Vagina (tissue), 2 donors: ENCODE data around the gene PFKFB2. TPM values are rescaled to one million over a fixed set of nuclear protein-coding genes. Genes with fewer than 3 reads are reported as not detected.

ENCODE experiments used
- DNase-seq, 2 donors: peaks; one replicate each; pipeline ENCODE4 v3.0.0-alpha.2; 2017; ENCODE audit errors: extremely low spot score in 2 of 2
- H3K27ac ChIP-seq: fragments of 200-600 bp; sonication (generic); one replicate; pipeline ENCODE4 v1.5.1; 2019
- H3K27me3 ChIP-seq: fragments of 200-600 bp; sonication (generic); one replicate; pipeline ENCODE4 v1.5.1; 2019
- H3K36me3 ChIP-seq, 2 donors: fragments of 200-600 bp; sonication (generic); one replicate each; pipeline ENCODE4 v1.5.1; 2017 to 2019
- H3K4me1 ChIP-seq: fragments of 200-600 bp; sonication (generic); one replicate; pipeline ENCODE4 v1.5.1; 2019
- H3K4me3 ChIP-seq, 2 donors: fragments of 200-600 bp; sonication (generic); 1 replicate in 1 of 2; 2 replicates in 1 of 2; pipeline ENCODE4 v1.5.1; 2016 to 2019
- H3K9me3 ChIP-seq: fragments of 200-600 bp; sonication (generic); one replicate; pipeline ENCODE4 v1.5.1; 2019
- POLR2A ChIP-seq, 2 donors: fragments of 450-650 bp; IDR thresholded peaks; one replicate each; pipeline ENCODE4 v1.6.1; 2017; ENCODE audit warnings: antibody characterized with exemption in 2 of 2, mild to moderate bottlenecking in 2 of 2, moderate library complexity in 2 of 2
- POLR2AphosphoS5 ChIP-seq, 2 donors: sonication (generic); formaldehyde crosslinking; IDR thresholded peaks; one replicate each; pipeline ENCODE4 v1.9.0; 2017; ENCODE audit warnings: antibody characterized with exemption in 2 of 2, mild to moderate bottlenecking in 2 of 2, low read depth in 1 of 2; ENCODE audit not compliant: insufficient read depth in 1 of 2
- intact Hi-C: fragments of 100-400 bp; cut with DNase I; formaldehyde crosslinking; loops from one replicate; pipeline ENCODE4 v1.15.1; 2023
- total RNA-seq: library from RNA; depleted of rRNA; stranded (reverse); fragments of >200 nt; gene quantifications from one replicate; pipeline ENCODE4 v1.2.3, GENCODE V29; 2016
- TF ChIP-seq, protein P1 (sequence below), 3 experiments: fragments of 450-650 bp in 2 of 3; fragments of 200-600 bp in 1 of 3; sonication (generic) in 1 of 3; IDR thresholded peaks; one replicate each; pipeline ENCODE4 v1.5.1; 2017 to 2019; ENCODE audit warnings: antibody characterized with exemption in 3 of 3, mild to moderate bottlenecking in 2 of 3, moderate library complexity in 2 of 3

Gene PFKFB2
- total RNA-seq, 1 donor from 2014 or later: 6.9 TPM

DNA sequence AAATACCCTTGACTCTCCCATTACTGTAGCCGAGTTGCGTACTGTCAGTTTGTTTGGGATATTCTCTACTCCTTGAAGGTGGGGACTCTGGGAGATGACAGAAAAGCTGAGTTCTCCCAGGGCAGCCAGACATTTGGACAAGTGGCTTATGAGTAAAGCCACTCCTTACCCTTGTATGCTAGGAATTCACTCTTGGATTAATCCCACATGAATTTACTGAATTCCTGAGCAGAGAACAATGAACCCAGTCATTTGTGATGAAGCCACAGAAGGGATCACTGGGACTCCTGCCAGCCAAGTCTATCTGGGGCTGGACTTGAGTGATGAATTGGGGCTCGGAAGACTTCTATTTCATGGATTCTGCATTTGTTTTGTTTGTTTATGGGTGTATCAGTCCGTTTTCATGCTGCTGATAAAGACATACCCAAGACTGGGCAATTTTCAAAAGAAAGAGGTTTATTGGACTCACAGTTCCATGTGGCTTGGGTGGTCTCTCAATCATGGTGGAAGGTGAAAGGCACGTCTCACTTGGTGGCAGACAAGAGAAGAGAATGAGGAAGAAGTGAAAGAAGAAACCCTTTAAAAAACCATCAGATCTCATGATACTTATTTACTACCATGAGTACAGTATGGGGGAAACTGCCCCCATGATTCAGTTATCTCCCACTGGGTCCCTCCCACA, 45.6 kb upstream of the PFKFB2 start:
- Histone ChIP-seq H3K36me3 (no peaks in the 10 kb centered on the region), H3K4me3 (no peak overlapping the region), H3K4me1 (no peaks in the 10 kb centered on the region), H3K9me3 (no peaks in the 10 kb centered on the region), H3K27me3 (no peaks in the 10 kb centered on the region), H3K27ac (no peak overlapping the region)
- TF ChIP-seq POLR2A (IDR thresholded peaks at IDR 0.05): no peak
- no peak for TF ChIP-seq POLR2AphosphoS5 (IDR thresholded peaks at IDR 0.05; ENCODE audit: insufficient read depth in 1 of 2, low read depth in 1 of 2)
- TF ChIP-seq, protein P1, sequence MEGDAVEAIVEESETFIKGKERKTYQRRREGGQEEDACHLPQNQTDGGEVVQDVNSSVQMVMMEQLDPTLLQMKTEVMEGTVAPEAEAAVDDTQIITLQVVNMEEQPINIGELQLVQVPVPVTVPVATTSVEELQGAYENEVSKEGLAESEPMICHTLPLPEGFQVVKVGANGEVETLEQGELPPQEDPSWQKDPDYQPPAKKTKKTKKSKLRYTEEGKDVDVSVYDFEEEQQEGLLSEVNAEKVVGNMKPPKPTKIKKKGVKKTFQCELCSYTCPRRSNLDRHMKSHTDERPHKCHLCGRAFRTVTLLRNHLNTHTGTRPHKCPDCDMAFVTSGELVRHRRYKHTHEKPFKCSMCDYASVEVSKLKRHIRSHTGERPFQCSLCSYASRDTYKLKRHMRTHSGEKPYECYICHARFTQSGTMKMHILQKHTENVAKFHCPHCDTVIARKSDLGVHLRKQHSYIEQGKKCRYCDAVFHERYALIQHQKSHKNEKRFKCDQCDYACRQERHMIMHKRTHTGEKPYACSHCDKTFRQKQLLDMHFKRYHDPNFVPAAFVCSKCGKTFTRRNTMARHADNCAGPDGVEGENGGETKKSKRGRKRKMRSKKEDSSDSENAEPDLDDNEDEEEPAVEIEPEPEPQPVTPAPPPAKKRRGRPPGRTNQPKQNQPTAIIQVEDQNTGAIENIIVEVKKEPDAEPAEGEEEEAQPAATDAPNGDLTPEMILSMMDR (IDR thresholded peaks at IDR 0.05): no peak
- intact Hi-C loops: no loop called here
- no peak for DNase-seq

DNA sequence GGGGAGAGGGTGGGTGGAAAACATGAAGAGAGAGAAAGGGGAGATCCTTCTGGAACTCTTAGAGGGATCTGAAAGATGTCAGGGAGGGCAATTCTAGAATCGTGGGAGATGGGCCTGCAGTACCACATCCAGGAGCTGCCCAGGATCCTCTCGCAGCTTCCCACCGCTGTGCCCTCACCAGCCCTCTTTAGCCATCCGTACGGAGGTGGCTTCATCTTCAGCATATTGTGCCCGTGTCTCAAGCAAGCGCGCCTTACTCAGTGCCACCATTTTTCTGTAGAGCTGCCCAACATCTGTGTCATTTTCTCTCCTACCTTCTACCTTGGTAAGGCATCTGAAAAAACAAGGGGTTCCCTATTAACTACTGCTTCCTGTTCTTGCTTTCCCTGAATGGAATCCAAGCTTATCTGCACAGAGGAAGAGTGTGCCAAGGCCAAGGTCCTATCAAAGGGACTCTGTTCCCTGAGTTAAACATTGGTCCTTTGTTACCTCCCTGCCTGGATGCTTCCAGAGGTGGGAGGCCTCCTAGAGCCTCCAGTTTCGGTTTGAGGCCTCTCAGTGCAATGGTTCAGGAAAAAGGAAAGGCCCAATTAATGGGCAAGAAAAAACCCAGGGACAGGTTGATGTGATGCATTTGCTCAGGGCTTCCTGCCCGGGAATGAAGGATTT, 43.8 kb upstream of the PFKFB2 start:
- DNase-seq: no peak
- intact Hi-C loops: no loop called here
- TF ChIP-seq POLR2A (IDR thresholded peaks at IDR 0.05) (no peak), POLR2AphosphoS5 (IDR thresholded peaks at IDR 0.05; ENCODE audit: insufficient read depth in 1 of 2, low read depth in 1 of 2) (no peak)
- TF ChIP-seq, protein P1 (IDR thresholded peaks at IDR 0.05): no peak
- H3K9me3 ChIP-seq: no peaks in the 10 kb centered on the region
- H3K4me1 ChIP-seq: no peaks in the 10 kb centered on the region
- H3K27me3 ChIP-seq: no peaks in the 10 kb centered on the region
- H3K36me3 ChIP-seq: no peaks in the 10 kb centered on the region
- no peak overlapping the region for H3K27ac ChIP-seq
- no peak overlapping the region for H3K4me3 ChIP-seq

DNA sequence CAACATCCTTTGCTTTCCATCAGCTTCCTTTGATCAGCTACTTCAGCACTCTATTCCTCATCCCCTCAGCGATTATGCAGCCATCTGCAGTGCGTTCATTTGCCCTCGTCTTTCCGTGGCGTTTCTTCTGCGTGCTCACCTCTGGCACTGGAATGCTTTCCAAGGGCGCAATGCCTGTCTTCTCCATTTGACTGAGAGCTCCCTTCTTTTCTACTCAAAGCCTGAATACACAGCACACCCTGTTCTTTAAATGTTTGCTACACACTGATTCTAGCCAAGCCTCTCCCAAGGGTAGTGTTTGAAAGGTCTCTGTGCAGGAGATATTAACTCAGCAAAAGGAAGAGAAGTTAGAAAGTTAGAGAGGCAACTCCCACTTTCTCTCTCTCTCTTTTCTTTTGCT, 43.1 kb upstream of the PFKFB2 start:
- no peaks in the 10 kb centered on the region for H3K27me3 ChIP-seq
- intact Hi-C loops: no loop called here
- DNase-seq: no peak
- H3K4me3 ChIP-seq: no peak overlapping the region
- H3K36me3 ChIP-seq: no peaks in the 10 kb centered on the region
- H3K9me3 ChIP-seq: no peaks in the 10 kb centered on the region
- TF ChIP-seq POLR2AphosphoS5 (IDR thresholded peaks at IDR 0.05; ENCODE audit: insufficient read depth in 1 of 2, low read depth in 1 of 2) (no peak), POLR2A (IDR thresholded peaks at IDR 0.05) (no peak)
- TF ChIP-seq, protein P1 (IDR thresholded peaks at IDR 0.05): no peak
- no peak overlapping the region for H3K27ac ChIP-seq
- H3K4me1 ChIP-seq: no peaks in the 10 kb centered on the region

DNA sequence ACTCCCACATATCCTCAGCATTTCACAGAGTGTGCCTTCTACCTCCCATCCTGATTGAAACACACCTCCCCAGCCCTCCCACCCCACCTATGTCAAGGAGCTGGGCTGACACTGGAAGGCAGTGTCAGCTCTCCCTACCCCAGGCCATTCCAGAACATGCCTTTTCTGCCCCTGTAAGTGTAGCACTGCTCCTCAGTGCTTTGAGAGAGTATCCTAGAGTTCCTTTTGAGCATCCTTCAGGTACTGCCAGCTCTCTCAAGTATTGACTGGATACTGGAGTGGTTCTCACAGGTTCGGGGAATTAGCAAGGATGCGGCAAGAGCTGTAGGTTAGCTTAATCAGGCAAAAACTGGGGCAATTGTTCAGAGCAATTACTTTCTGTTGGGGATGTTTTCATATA, 42.3 kb upstream of the PFKFB2 start:
- no peaks in the 10 kb centered on the region for H3K36me3 ChIP-seq
- no peaks in the 10 kb centered on the region for H3K4me1 ChIP-seq
- DNase-seq: peak in 1 of 2 donors; percentile 34
- no peaks in the 10 kb centered on the region for H3K27me3 ChIP-seq
- H3K4me3 ChIP-seq: no peak overlapping the region
- no peaks in the 10 kb centered on the region for H3K9me3 ChIP-seq
- H3K27ac ChIP-seq: no peak overlapping the region
- TF ChIP-seq, protein P1 (IDR thresholded peaks at IDR 0.05): no peak
- TF ChIP-seq POLR2AphosphoS5 (IDR thresholded peaks at IDR 0.05; ENCODE audit: insufficient read depth in 1 of 2, low read depth in 1 of 2) (no peak), POLR2A (IDR thresholded peaks at IDR 0.05) (no peak)
- intact Hi-C loops: no loop called here
